Endothelial cell (in vitro differentiated cells): Measurements from ENCODE around the gene STX17. TPM values are rescaled to one million over a fixed set of nuclear protein-coding genes. Genes with fewer than 3 reads are reported as not detected.
A peak's percentile ranks its signal among the peaks of the same experiment; 100 is the strongest.
"Not testable (repeated sequence)": the region's sequence is repeated elsewhere in the genome, so short reads cannot be mapped to it uniquely, and the experiment has no call there.

Source experiments
- DNase-seq: peaks from one replicate; pipeline ENCODE4 v3.0.0; 2021; ENCODE audit warnings: low spot score
- H3K27ac Mint-ChIP-seq: one replicate; pipeline ENCODE4 v1.8.0; 2021; ENCODE audit warnings: mixed read lengths, inconsistent platforms; ENCODE audit not compliant: unreplicated experiment
- H3K27me3 Mint-ChIP-seq: one replicate; pipeline ENCODE4 v1.8.0; 2021; ENCODE audit warnings: mild to moderate bottlenecking, moderate library complexity, mixed read lengths, inconsistent platforms; ENCODE audit not compliant: unreplicated experiment
- H3K36me3 Mint-ChIP-seq: one replicate; pipeline ENCODE4 v1.8.0; 2021; ENCODE audit warnings: mild to moderate bottlenecking, low read depth, mixed read lengths, inconsistent platforms; ENCODE audit not compliant: unreplicated experiment
- H3K4me1 Mint-ChIP-seq: one replicate; pipeline ENCODE4 v1.8.0; 2021; ENCODE audit warnings: mild to moderate bottlenecking, mixed read lengths, inconsistent platforms; ENCODE audit not compliant: unreplicated experiment
- H3K4me3 Mint-ChIP-seq: one replicate; pipeline ENCODE4 v1.8.0; 2021; ENCODE audit warnings: mild to moderate bottlenecking, mixed read lengths, inconsistent platforms; ENCODE audit not compliant: unreplicated experiment
- H3K9me3 Mint-ChIP-seq: one replicate; pipeline ENCODE4 v1.8.0; 2021; ENCODE audit warnings: mixed read lengths, inconsistent platforms; ENCODE audit not compliant: unreplicated experiment
- long read RNA-seq: library from polyadenylated mRNA; unstranded; transcript quantifications from one replicate; pipeline ENCODE4 v2.0.0, GENCODE V29; 2020; ENCODE audit not compliant: unreplicated experiment
- total RNA-seq: library from RNA; stranded (reverse); fragmentation: NEBNext Ultra II Directional; extraction: Animal tissue kit (Norgen Biotek cat#: 25700); gene quantifications from one replicate; pipeline ENCODE4 v1.2.1, GENCODE V29; 2021; ENCODE audit not compliant: unreplicated experiment
- TF ChIP-seq, protein P1 (sequence below): fragments of 200-600 bp; sonication (generic); IDR thresholded peaks from one replicate; pipeline ENCODE4 v1.5.0; 2021; ENCODE audit warnings: antibody characterized with exemption; ENCODE audit not compliant: unreplicated experiment

The STX17 gene
- 28.5 TPM for total RNA-seq
- long read RNA-seq, transcript STX17-201 (8 exons, 2,713 nt), result major isoform, 11 of 13 reads
- long read RNA-seq, partial matches to known transcripts, result 0 of 13 reads
- long read RNA-seq, other reads (novel, unspliced or antisense), result 2 of 13 reads

DNA sequence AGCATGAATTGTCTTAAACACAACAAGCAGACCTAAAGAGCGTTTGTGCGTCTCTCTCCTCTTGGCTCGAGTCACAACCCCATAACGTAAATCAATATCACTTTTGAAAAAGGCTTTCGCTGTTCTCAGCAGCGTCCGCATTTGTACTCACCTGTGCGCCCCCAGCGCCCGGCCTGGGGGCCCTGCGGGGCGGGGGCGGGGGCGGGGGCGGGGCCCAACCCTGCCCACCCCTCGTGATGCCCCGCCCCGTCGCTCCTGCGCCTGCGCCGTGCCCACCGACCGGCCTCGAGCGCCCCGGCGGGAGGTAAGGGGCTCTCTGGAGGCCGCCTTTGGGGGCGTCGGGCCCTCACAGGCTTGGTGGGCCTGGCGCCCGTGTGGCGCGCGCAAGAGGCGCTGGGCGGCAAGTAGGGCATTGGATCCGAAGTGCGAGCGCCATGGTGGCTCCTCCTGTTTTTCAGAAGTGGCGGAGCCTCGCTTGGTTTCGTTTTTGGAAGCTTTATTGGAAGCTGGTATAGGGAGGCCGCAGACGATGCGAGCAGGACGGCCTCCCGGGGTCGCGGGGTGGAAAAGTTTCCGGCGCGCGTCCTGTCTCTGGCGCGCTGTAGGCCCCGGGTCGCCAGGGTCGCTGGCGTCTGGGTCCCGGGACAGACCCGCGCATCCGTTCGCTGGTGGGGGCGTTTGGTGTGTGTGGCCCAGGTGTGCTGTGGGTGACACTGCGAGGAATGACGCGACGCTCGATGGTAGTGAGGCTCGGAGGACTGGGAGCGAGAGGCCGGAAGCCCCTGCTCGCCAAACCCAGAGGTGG, at the start of gene STX17:
Gene STX17, plus strand, starts transcription at position 252 of the 805 bp plus-strand sequence. CDS start 8,586 bp downstream, outside the sequence.
- H3K27me3 Mint-ChIP-seq, result peaks cover 11% of the 10 kb centered on the region
- TF ChIP-seq, protein P1, sequence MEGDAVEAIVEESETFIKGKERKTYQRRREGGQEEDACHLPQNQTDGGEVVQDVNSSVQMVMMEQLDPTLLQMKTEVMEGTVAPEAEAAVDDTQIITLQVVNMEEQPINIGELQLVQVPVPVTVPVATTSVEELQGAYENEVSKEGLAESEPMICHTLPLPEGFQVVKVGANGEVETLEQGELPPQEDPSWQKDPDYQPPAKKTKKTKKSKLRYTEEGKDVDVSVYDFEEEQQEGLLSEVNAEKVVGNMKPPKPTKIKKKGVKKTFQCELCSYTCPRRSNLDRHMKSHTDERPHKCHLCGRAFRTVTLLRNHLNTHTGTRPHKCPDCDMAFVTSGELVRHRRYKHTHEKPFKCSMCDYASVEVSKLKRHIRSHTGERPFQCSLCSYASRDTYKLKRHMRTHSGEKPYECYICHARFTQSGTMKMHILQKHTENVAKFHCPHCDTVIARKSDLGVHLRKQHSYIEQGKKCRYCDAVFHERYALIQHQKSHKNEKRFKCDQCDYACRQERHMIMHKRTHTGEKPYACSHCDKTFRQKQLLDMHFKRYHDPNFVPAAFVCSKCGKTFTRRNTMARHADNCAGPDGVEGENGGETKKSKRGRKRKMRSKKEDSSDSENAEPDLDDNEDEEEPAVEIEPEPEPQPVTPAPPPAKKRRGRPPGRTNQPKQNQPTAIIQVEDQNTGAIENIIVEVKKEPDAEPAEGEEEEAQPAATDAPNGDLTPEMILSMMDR, result no peak
- H3K36me3 Mint-ChIP-seq, result peaks cover 3% of the 10 kb centered on the region
- no peaks in the 10 kb centered on the region for H3K9me3 Mint-ChIP-seq
- H3K4me3 Mint-ChIP-seq, result peak within 1 kb of the TSS; percentile 98
- peak within 1 kb of the TSS; percentile 93 for H3K27ac Mint-ChIP-seq
- DNase-seq, result peak; percentile 85
- H3K4me1 Mint-ChIP-seq, result peaks cover 22% of the 10 kb centered on the region

DNA sequence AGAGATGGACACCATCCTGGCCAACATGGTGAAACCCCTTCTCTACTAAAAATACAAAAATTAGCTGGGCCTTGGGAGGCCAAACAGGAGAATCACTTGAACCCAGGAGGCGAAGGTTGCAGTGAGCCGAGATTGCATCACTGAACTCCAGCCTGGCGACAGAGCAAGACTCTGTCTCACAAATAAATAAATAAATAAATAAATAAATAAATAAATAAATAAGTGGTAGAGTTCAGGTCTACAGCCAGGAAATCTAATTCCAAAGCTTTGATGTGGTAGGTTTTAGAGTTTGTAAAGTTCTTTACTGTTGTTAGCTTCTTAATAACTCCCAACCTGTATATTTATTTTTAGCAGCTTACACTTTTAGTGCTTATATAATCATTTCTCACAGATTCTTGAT, 48.9 kb upstream of the STX17 start:
- H3K27me3 Mint-ChIP-seq, H3K9me3 Mint-ChIP-seq, H3K4me1 Mint-ChIP-seq, H3K36me3 Mint-ChIP-seq, H3K4me3 Mint-ChIP-seq, H3K27ac Mint-ChIP-seq, DNase-seq: not testable (repeated sequence)

DNA sequence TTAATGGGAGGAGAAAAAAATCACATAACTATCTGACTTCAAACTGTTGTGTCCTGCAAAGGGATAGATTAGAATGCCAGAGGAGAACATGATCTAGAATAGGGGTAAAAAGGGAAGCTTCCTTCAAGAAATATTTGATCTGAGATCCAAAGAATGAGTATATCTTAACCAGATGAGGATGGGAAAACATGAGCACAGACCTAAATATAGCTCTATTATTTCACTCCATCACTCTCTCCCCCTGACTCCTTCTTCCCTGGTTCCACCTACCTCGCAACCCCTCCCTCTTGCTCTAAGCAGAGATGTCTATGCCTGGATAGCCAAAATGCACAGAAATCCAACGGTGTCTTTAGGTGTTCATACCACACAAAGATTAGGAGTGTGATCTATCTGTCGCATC, 48.4 kb upstream of the STX17 start:
- DNase-seq, result no peak
- TF ChIP-seq, protein P1, result no peak
- Mint-ChIP-seq H3K27ac (no peak overlapping the region), H3K4me1 (no peaks in the 10 kb centered on the region), H3K4me3 (no peak overlapping the region), H3K9me3 (no peaks in the 10 kb centered on the region), H3K36me3 (no peaks in the 10 kb centered on the region), H3K27me3 (peaks cover 2% of the 10 kb centered on the region)

DNA sequence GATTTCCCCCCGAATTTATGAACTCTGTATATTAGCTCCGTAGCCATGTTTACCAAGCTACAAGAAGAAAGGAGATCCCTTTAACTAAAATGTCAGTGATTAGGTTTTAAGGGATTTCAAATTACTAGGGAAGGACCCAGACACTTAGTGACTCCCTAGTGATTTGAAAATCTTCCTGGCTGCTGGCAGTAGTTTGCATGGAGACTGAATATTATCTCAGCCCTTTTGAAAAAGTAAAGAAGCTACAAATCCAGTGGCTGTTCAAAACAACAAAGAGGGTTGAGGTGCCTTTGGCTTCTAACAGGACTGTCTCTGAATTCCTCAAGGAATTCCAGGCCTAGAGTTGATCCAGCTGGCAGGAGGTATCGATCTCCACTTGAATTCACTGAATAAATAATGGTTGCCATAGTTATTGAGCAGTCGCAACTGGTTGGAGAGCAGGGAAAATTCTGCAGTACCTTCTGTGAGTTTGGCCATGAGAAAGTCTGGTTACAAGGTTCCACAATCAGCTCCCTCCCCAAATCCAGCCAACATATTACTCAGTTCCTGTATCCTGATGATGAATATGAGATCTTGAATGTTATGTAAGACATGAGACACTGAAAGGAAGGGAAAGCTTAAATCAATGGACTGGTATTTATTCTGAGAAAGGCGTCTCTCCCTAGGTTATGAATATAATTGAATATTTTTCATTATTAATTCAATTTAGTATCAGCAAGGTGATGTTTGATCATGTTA, 47.0 kb upstream of the STX17 start:
- no peak for DNase-seq
- Mint-ChIP-seq H3K4me1 (peaks cover 4% of the 10 kb centered on the region), H3K9me3 (no peaks in the 10 kb centered on the region), H3K36me3 (no peaks in the 10 kb centered on the region), H3K27ac (no peak overlapping the region), H3K27me3 (peaks cover 2% of the 10 kb centered on the region), H3K4me3 (no peak overlapping the region)
- TF ChIP-seq, protein P1, result no peak

DNA sequence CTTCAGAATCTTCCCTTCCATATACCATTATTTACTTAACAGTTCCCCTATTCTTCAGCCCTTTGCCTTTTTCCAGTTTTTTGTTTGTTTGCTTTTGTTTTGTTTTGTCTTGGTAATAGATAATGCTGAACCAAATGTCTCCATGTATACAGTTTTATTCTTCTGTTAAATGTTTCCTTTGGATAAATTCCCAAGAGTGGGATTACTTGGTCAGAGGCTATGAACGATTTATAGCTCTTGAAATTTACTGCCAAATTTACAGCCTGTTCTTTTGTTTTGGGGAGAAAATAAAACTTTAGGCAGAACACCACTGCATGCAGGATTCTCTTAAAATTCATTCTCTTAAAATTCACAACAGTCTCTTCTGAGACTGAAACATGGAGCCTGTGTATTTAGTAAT, 46.2 kb upstream of the STX17 start:
- H3K9me3 Mint-ChIP-seq, result no peaks in the 10 kb centered on the region
- H3K27me3 Mint-ChIP-seq, result peaks cover 2% of the 10 kb centered on the region
- DNase-seq, result no peak
- H3K4me3 Mint-ChIP-seq, result no peak overlapping the region
- TF ChIP-seq, protein P1, result no peak
- H3K27ac Mint-ChIP-seq, result no peak overlapping the region
- H3K36me3 Mint-ChIP-seq, result no peaks in the 10 kb centered on the region
- H3K4me1 Mint-ChIP-seq, result peaks cover 4% of the 10 kb centered on the region
